PC-9 (cell line): ENCODE data around the gene CMTR1. TPM values are rescaled to one million over a fixed set of nuclear protein-coding genes. Genes with fewer than 3 reads are reported as not detected.

Experiments used
- BruUV-seq: library from RNA; stranded (reverse); fragments of 400-500 nt; replicated peaks from 2 replicates; lab custom pipeline; 2021; lab: Mats Ljungman, UMichigan
- CTCF ChIA-PET: fragments of 300-600 bp; sonication (Branson Sonifier 250); formaldehyde crosslinking; loops from one replicate; lab custom pipeline; 2022; ENCODE audit warnings: antibody characterized with exemption; lab: Charles Lee
- POLR2A ChIA-PET: fragments of 300-600 bp; sonication (Branson Sonifier 250); formaldehyde crosslinking; loops from one replicate; lab custom pipeline; 2022; ENCODE audit warnings: antibody characterized with exemption; ENCODE audit not compliant: unreplicated experiment; lab: Charles Lee
- DNase-seq, 2 experiments: peaks; one replicate each; pipeline versions ENCODE4 v3.0.0 to v3.0.0-alpha.2; 2015 to 2022; ENCODE audit warnings: mixed read lengths in 1 of 2
- H2AFZ ChIP-seq: fragments of 200-600 bp; sonication (generic); 2 replicates; pipeline ENCODE4 v1.8.1; 2017; ENCODE audit warnings: antibody characterized with exemption
- H3F3A ChIP-seq: fragments of 200-600 bp; sonication (generic); 2 replicates; pipeline ENCODE4 v1.8.1; 2017; ENCODE audit warnings: antibody characterized with exemption, mild to moderate bottlenecking, low read depth; ENCODE audit not compliant: insufficient read depth
- H3K27ac ChIP-seq: fragments of 200-600 bp; sonication (generic); 2 replicates; pipeline ENCODE4 v1.6.1; 2016; ENCODE audit warnings: mixed run types
- H3K27me3 ChIP-seq: fragments of 200-600 bp; sonication (generic); 2 replicates; pipeline ENCODE4 v1.6.1; 2016; ENCODE audit warnings: low read depth, mixed run types; ENCODE audit not compliant: insufficient read depth
- H3K36me3 ChIP-seq: fragments of 200-600 bp; sonication (generic); 2 replicates; pipeline ENCODE4 v1.6.1; 2016; ENCODE audit warnings: low read depth, mixed run types
- H3K4me1 ChIP-seq: fragments of 200-600 bp; sonication (generic); replicated peaks from 2 replicates; pipeline ENCODE4 v1.6.1; 2016; ENCODE audit warnings: mixed run types; ENCODE audit not compliant: insufficient read depth
- H3K4me2 ChIP-seq: fragments of 200-600 bp; sonication (generic); 2 replicates; pipeline ENCODE4 v1.6.1; 2017; ENCODE audit warnings: mixed run types
- H3K4me3 ChIP-seq: fragments of 200-600 bp; sonication (generic); 2 replicates; pipeline ENCODE4 v1.6.1; 2016; ENCODE audit warnings: mixed run types
- H3K79me2 ChIP-seq: fragments of 200-600 bp; sonication (generic); 2 replicates; pipeline ENCODE4 v1.6.1; 2017; ENCODE audit warnings: low read depth, mixed run types
- H3K9me2 ChIP-seq: fragments of 200-600 bp; sonication (generic); 2 replicates; pipeline ENCODE4 v1.8.1; 2017; ENCODE audit warnings: mild to moderate bottlenecking; ENCODE audit not compliant: insufficient read depth
- H3K9me3 ChIP-seq: fragments of 200-600 bp; sonication (generic); 2 replicates; pipeline ENCODE4 v1.8.1; 2016; ENCODE audit warnings: low read depth; ENCODE audit not compliant: insufficient read depth
- H4K20me1 ChIP-seq: fragments of 200-600 bp; sonication (generic); 2 replicates; pipeline ENCODE4 v1.8.1; 2017; ENCODE audit not compliant: insufficient read depth
- CTCF ChIP-seq: fragments of 200-600 bp; sonication (generic); conservative IDR thresholded peaks from 2 replicates; pipeline ENCODE4 v1.6.1; 2017; ENCODE audit warnings: mixed run types, antibody characterized with exemption, mild to moderate bottlenecking, moderate library complexity
- EZH2 ChIP-seq: fragments of 200-600 bp; sonication (generic); IDR thresholded peaks from 2 replicates; pipeline ENCODE4 v1.8.0; 2017; ENCODE audit warnings: antibody characterized with exemption, low read depth
- intact Hi-C: fragments of 100-400 bp; cut with micrococcal nuclease; formaldehyde crosslinking; loops from one replicate; pipeline ENCODE4 v1.10.0; 2022; ENCODE audit not compliant: unreplicated experiment
- total RNA-seq: library from RNA; stranded (reverse); gene quantifications from 2 replicates; pipeline ENCODE4 v1.2.3, GENCODE V29; 2021

Gene CMTR1
- total RNA-seq, 1 experiment from 2014 or later = 28.3 TPM

GRCh38 chr6:37454420-37455140, 21.6 kb downstream of the CMTR1 start:
- H2AFZ ChIP-seq = no peak overlapping the region
- intact Hi-C loops = no loop called here
- no peaks in the 10 kb centered on the region for H3F3A ChIP-seq
- no peak for DNase-seq
- no peaks in the 10 kb centered on the region for H3K79me2 ChIP-seq
- CTCF ChIA-PET = no interaction called here
- no peak overlapping the region for H3K4me3 ChIP-seq
- H3K36me3 ChIP-seq = 0 out of 2 replicates have a peak, but pooled peaks cover 14% of the 10 kb centered on the region
- H3K9me3 ChIP-seq = no peaks in the 10 kb centered on the region
- POLR2A ChIA-PET = no interaction called here
- TF ChIP-seq EZH2 (no peak), CTCF (no peak)
- no peaks in the 10 kb centered on the region for H3K9me2 ChIP-seq
- H4K20me1 ChIP-seq = no peaks in the 10 kb centered on the region; the same call in 1 of the 2 replicates
- H3K4me1 ChIP-seq = no peaks in the 10 kb centered on the region
- H3K4me2 ChIP-seq = no peak overlapping the region
- no peaks in the 10 kb centered on the region for H3K27me3 ChIP-seq
- H3K27ac ChIP-seq = no peak overlapping the region
- no TSS peak for BruUV-seq

GRCh38 chr6:37456126-37456525, 23.1 kb downstream of the CMTR1 start:
- no peak for DNase-seq
- Histone ChIP-seq H3F3A (no peaks in the 10 kb centered on the region), H3K79me2 (no peaks in the 10 kb centered on the region), H3K9me3 (no peaks in the 10 kb centered on the region), H3K9me2 (no peaks in the 10 kb centered on the region), H3K27me3 (no peaks in the 10 kb centered on the region), H2AFZ (no peak overlapping the region), H3K4me3 (no peak overlapping the region), H3K27ac (no peak overlapping the region), H3K4me1 (no peaks in the 10 kb centered on the region), H3K4me2 (no peak overlapping the region), H3K36me3 (0 out of 2 replicates have a peak, but pooled peaks cover 8% of the 10 kb centered on the region), H4K20me1 (no peaks in the 10 kb centered on the region; the same call in 1 of the 2 replicates)
- no TSS peak for BruUV-seq
- POLR2A ChIA-PET = interaction anchor here (0.6 kb wide), 2 partner anchors 221 to 972 kb away, joined by 6 to 7 read pairs; no protein-coding TSS in a partner anchor
- CTCF ChIA-PET = interaction anchor here (0.6 kb wide), 1 partner anchor 82 kb away, joined by 4 read pairs; no protein-coding TSS in a partner anchor
- TF ChIP-seq EZH2 = no peak
- TF ChIP-seq CTCF = no peak
- intact Hi-C loops = no loop called here

GRCh38 chr6:37456816-37457560, 24.0 kb downstream of the CMTR1 start:
- Histone ChIP-seq H3K4me3 (no peak overlapping the region), H3K9me2 (no peaks in the 10 kb centered on the region), H3K36me3 (0 out of 2 replicates have a peak, but pooled peaks cover 8% of the 10 kb centered on the region), H3K27ac (no peak overlapping the region), H3F3A (no peaks in the 10 kb centered on the region), H2AFZ (no peak overlapping the region), H3K79me2 (no peaks in the 10 kb centered on the region), H3K9me3 (no peaks in the 10 kb centered on the region), H3K4me2 (no peak overlapping the region), H3K4me1 (no peaks in the 10 kb centered on the region), H4K20me1 (no peaks in the 10 kb centered on the region; the same call in 1 of the 2 replicates), H3K27me3 (no peaks in the 10 kb centered on the region)
- ChIA-PET POLR2A (no interaction called here), CTCF (interaction anchor here (0.6 kb wide), 1 partner anchor 86 kb away, joined by 3 read pairs; no protein-coding TSS in a partner anchor)
- TF ChIP-seq EZH2 (no peak), CTCF (no peak)
- intact Hi-C loops = no loop called here
- no TSS peak for BruUV-seq
- DNase-seq = no peak
